GM12875 (cell line): ENCODE measurements around the gene LHPP.

Experiments
- H3K4me3 ChIP-seq: one replicate; pipeline ENCODE4 v1.5.1; 2011; ENCODE audit warnings: low read depth, low read length, control low read depth
- TF ChIP-seq, protein P1 (sequence below): IDR thresholded peaks from 2 replicates; pipeline ENCODE4 v1.5.1; 2011; ENCODE audit warnings: low read depth, mild to moderate bottlenecking, control low read depth, inconsistent platforms, low read length, moderate library complexity, borderline replicate concordance; ENCODE audit not compliant: insufficient read depth

Gene LHPP

DNA sequence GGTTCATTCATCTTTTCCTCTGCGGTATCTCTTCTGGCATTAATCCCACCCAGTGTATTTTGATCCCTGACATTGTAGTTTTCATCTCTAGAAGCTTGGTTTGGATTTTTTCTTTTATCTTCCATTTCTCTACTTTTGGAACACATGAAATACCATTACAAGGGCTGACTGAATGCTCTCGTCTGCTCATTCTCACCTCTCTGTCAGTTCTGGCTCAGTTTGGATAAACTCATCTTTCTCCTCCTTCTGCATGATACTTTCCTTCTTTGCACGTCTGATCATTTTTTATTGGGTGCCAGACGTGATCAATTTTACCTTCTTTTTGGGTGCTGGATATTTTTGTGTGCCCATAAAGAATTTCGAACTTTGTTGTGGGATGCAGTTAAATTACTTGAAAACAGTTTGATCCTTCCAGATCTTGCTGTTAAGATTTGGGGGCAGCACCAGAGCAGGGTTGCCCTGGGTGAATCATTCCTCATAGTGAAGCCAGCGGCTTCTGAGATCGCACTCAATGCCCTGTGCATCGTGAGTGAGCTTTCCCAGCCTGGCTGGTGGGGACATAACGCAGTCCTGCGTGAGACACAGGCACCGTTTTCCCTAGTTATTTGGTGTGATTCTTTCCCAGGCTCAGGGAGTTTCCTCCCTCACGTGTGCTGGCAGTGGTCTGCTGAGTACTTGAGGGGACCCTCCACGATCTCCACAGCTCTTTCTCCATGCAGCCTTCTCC is 53.8 kb downstream of the LHPP start:
- no peak overlapping the region for H3K4me3 ChIP-seq
- TF ChIP-seq, protein P1, sequence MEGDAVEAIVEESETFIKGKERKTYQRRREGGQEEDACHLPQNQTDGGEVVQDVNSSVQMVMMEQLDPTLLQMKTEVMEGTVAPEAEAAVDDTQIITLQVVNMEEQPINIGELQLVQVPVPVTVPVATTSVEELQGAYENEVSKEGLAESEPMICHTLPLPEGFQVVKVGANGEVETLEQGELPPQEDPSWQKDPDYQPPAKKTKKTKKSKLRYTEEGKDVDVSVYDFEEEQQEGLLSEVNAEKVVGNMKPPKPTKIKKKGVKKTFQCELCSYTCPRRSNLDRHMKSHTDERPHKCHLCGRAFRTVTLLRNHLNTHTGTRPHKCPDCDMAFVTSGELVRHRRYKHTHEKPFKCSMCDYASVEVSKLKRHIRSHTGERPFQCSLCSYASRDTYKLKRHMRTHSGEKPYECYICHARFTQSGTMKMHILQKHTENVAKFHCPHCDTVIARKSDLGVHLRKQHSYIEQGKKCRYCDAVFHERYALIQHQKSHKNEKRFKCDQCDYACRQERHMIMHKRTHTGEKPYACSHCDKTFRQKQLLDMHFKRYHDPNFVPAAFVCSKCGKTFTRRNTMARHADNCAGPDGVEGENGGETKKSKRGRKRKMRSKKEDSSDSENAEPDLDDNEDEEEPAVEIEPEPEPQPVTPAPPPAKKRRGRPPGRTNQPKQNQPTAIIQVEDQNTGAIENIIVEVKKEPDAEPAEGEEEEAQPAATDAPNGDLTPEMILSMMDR: no peak

DNA sequence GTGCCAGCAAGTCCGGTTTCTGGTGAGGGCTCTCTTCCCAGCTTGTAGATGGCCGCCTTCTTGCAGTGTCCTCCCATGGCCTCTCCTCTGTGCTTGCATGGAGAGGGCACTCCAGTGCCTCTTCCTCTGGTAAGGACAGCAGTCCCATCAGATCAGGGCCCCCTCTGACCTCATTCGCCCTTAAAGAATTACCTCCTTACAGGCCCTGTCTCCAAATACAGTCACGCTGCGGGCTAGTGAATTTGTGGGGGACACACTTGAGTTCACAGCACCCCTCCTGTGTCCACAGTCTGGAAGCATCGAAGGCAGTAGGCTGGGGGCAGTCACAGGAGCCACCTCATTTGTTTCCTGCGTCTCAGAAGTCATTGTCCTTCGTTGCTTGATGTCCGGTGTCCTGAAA is 54.6 kb downstream of the LHPP start:
- H3K4me3 ChIP-seq: no peak overlapping the region

DNA sequence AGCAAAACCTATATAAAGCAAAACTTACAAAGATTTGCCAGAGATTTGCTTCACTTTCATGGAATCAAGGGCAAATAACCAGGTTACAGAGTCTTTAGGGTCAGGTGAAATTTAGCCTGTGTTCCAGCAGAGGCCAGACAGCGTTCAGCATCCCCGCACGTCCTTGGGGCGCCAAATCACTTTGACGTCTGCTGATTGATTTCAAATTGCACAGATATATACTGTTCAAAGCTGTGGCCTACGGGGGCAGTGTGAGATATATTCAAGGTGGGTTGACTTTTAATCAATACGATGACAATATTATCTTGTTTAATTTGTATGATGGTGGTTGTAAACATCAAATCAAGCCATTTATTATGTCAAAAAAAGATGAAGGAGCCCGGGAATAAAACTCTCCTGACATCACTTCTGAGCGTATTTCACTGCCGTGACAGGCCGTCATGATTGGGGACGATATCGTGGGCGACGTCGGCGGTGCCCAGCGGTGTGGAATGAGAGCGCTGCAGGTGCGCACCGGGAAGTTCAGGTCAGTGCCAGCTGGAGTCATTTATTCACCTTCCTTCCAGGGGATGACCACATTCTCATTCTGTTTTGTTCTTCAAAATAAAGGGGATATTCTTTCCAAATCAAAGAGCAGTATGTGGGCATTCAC is 55.2 kb downstream of the LHPP start:
- H3K4me3 ChIP-seq: no peak overlapping the region
- TF ChIP-seq, protein P1: no peak

More for the DNA sequence above, 54.6 kb downstream of the LHPP start:
- TF ChIP-seq, protein P1: no peak

DNA sequence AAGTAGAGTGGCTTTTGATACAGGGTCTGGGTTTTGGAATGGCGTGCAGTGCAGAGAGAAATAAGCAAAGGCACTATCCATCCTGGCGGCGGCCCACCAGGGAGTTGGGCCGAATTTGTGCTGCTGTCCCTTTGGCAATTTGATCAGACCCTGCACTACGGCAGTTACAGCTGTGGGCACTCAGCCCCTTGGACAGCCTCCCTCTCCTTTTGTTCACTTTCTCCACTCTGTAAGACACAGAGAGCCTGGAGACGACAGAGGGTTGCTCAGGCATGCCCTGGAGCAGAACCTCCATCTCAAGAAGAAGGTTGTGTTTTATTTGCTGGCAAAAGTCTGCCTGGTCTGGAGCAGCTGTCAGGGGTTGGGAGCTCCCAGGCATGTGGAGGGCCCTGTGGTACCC is 55.8 kb downstream of the LHPP start:
- TF ChIP-seq, protein P1: no peak
- no peak overlapping the region for H3K4me3 ChIP-seq

DNA sequence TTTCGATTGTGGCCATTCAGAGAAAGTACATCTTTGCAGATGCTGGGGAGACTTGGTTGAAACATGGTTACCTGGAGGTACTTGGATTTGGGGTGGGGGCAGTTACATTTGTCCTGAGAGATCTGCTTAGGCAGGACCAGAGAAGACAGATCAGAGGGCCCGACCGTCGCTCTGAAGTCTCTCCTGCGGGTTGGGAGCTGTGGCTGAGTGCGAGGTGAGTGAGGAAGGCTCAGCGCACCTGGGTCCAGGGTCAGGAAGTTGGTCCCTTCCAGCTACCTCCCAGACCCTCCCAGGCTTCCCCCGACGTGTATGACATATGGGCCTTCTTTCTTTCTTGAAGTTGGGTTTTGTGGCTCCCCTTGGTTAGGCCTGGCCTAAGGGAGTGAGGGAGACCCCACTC is 56.3 kb downstream of the LHPP start:
- TF ChIP-seq, protein P1: no peak
- no peak overlapping the region for H3K4me3 ChIP-seq

DNA sequence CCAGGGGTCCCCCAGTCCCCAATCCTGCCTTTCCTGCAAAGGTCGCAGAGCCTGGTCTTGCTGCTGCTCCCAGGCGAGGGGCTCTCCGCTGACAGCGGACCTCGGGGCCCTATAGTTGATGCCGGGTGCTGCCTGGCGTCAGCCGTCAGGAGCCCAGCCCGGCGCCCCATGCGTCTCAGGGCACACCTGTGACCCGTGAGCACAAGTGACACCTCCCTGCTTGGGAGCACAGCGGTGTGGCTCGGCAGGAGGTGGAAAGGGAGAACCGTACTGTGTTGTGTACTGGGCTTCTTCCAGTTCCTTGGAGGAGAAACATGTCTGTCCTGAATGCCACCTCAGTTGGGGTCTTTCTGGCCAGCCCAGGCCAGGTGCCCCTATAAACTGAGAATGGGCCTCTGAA is 56.7 kb downstream of the LHPP start:
- no peak overlapping the region for H3K4me3 ChIP-seq
- TF ChIP-seq, protein P1: no peak
